HEK293T (cell line): ENCODE results near the gene FLRT3.

ENCODE experiments used
- CTCF ChIA-PET: fragments of 350-600 bp; formaldehyde crosslinking; extraction: SDS; loops from one replicate; lab custom pipeline; 2021; ENCODE audit warnings: antibody characterized with exemption, inconsistent platforms; lab: Yijun Ruan, JAX
- POLR2A ChIA-PET: fragments of 350-600 bp; formaldehyde crosslinking; extraction: SDS; loops from one replicate; lab custom pipeline; 2020; ENCODE audit warnings: antibody characterized with exemption, inconsistent platforms; lab: Yijun Ruan, JAX
- DNase-seq: peaks from one replicate; pipeline ENCODE4 v3.0.0; 2012; ENCODE audit warnings: mixed read lengths; ENCODE audit errors: extremely low spot score
- ARNT ChIP-seq: fragments of 450-650 bp; IDR thresholded peaks from 2 replicates; pipeline ENCODE4 v1.6.1; 2017; ENCODE audit warnings: mild to moderate bottlenecking
- BHLHE40 ChIP-seq: fragments of 450-650 bp; IDR thresholded peaks from 2 replicates; pipeline ENCODE4 v1.6.1; 2016; ENCODE audit warnings: mild to moderate bottlenecking, moderate library complexity, borderline replicate concordance
- CTBP1 ChIP-seq: fragments of 450-650 bp; IDR thresholded peaks from 2 replicates; pipeline ENCODE4 v1.6.1; 2016; ENCODE audit warnings: borderline replicate concordance
- ELF4 ChIP-seq: fragments of 450-650 bp; IDR thresholded peaks from 2 replicates; pipeline ENCODE4 v1.6.1; 2017; ENCODE audit warnings: antibody characterized with exemption
- FOXA1 ChIP-seq: fragments of 450-650 bp; IDR thresholded peaks from 2 replicates; pipeline ENCODE4 v1.6.1; 2016; ENCODE audit warnings: mild to moderate bottlenecking
- FOXK2 ChIP-seq: fragments of 450-650 bp; IDR thresholded peaks from 2 replicates; pipeline ENCODE4 v1.6.1; 2016; ENCODE audit warnings: mild to moderate bottlenecking
- FOXM1 ChIP-seq: fragments of 450-650 bp; IDR thresholded peaks from 2 replicates; pipeline ENCODE4 v1.6.1; 2017; ENCODE audit warnings: mild to moderate bottlenecking, borderline replicate concordance
- HDGF ChIP-seq: fragments of 450-650 bp; IDR thresholded peaks from 2 replicates; pipeline ENCODE4 v1.6.1; 2017; ENCODE audit warnings: antibody characterized with exemption, borderline replicate concordance
- L3MBTL2 ChIP-seq: fragments of 450-650 bp; conservative IDR thresholded peaks from 2 replicates; pipeline ENCODE4 v1.6.1; 2016; ENCODE audit warnings: mild to moderate bottlenecking
- LEF1 ChIP-seq: fragments of 450-650 bp; IDR thresholded peaks from 2 replicates; pipeline ENCODE4 v1.6.1; 2017; ENCODE audit warnings: mild to moderate bottlenecking, borderline replicate concordance
- NFRKB ChIP-seq: fragments of 450-650 bp; IDR thresholded peaks from 2 replicates; pipeline ENCODE4 v1.6.1; 2016; ENCODE audit warnings: mild to moderate bottlenecking, moderate library complexity
- PKNOX1 ChIP-seq: fragments of 450-650 bp; IDR thresholded peaks from 2 replicates; pipeline ENCODE4 v1.6.1; 2016
- SP1 ChIP-seq: fragments of 450-650 bp; IDR thresholded peaks from 2 replicates; pipeline ENCODE4 v1.6.1; 2017
- SUZ12 ChIP-seq: fragments of 450-650 bp; IDR thresholded peaks from 2 replicates; pipeline ENCODE4 v1.6.1; 2016; ENCODE audit warnings: mild to moderate bottlenecking
- TARDBP ChIP-seq: fragments of 450-650 bp; IDR thresholded peaks from 2 replicates; pipeline ENCODE4 v1.6.1; 2016
- ZNF384 ChIP-seq: fragments of 450-650 bp; IDR thresholded peaks from 2 replicates; pipeline ENCODE4 v1.6.1; 2016

The FLRT3 gene

DNA sequence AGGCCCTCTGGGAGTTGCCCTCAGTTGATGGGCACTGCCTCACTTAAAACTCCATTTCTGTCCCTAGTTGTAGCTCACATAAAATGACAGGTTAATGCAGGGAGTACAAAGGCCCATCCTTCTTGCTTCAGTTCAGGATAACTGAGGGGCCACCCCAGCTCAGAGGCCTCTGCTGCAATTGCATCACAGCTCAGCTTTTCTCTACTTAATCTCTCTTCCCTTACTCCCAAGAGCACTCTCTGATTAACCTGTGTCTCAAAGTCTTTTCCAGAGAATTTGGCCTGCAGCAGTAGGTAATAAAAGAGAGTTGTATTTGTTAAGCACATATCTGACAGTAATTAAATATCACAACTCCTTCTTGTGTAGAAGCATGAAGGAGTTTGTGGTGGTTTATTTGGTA lies 40.9 kb upstream of the FLRT3 start:
- ChIA-PET POLR2A (no interaction called here), CTCF (no interaction called here)
- TF ChIP-seq LEF1, result no peak
- no peak for TF ChIP-seq PKNOX1
- TF ChIP-seq BHLHE40, result no peak
- no peak for TF ChIP-seq ELF4
- TF ChIP-seq ZNF384, result no peak
- TF ChIP-seq SP1, result no peak
- TF ChIP-seq ARNT, result no peak
- no peak for TF ChIP-seq NFRKB
- TF ChIP-seq SUZ12, result no peak
- no peak for TF ChIP-seq FOXM1
- no peak for TF ChIP-seq L3MBTL2
- no peak for TF ChIP-seq TARDBP
- no peak for TF ChIP-seq FOXA1
- no peak for TF ChIP-seq HDGF
- no peak for TF ChIP-seq CTBP1
- no peak for TF ChIP-seq FOXK2
- DNase-seq, result no peak

- POLR2A ChIA-PET, result no interaction called here
- CTCF ChIA-PET, result no interaction called here
- TF ChIP-seq LEF1 (no peak), L3MBTL2 (no peak), CTBP1 (no peak), ARNT (no peak), TARDBP (no peak), SUZ12 (no peak), NFRKB (no peak), HDGF (no peak), ELF4 (no peak), FOXA1 (no peak), FOXK2 (no peak), FOXM1 (no peak), ZNF384 (no peak), PKNOX1 (no peak), BHLHE40 (no peak), SP1 (no peak)
- no peak for DNase-seq
Measured at GRCh38 chr20:14375416-14375985, 38.1 kb upstream of the FLRT3 start.

DNA sequence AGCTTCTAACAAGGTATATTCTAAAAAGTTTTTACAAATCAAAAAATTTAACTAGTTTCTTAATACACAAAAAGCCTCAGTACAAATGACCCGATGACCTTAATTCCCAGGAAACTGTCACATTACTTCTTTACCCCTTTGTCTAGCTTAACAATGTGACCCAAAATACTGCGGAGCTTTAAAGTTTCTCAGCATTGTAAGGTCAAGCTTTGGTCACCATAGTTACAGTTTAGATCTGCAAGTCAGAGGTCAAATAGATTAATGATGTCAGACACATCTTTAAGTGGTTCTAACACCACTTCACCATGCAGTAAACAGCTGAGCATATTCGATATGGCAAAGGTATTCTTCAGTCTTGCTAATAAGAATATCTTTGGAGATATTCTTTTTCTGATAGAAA lies 36.8 kb upstream of the FLRT3 start:
- ChIA-PET CTCF (no interaction called here), POLR2A (no interaction called here)
- no peak for DNase-seq
- TF ChIP-seq CTBP1, result no peak
- TF ChIP-seq ARNT, result no peak
- TF ChIP-seq L3MBTL2, result no peak
- no peak for TF ChIP-seq NFRKB
- TF ChIP-seq SP1, result no peak
- TF ChIP-seq FOXA1, result no peak
- no peak for TF ChIP-seq ZNF384

DNA sequence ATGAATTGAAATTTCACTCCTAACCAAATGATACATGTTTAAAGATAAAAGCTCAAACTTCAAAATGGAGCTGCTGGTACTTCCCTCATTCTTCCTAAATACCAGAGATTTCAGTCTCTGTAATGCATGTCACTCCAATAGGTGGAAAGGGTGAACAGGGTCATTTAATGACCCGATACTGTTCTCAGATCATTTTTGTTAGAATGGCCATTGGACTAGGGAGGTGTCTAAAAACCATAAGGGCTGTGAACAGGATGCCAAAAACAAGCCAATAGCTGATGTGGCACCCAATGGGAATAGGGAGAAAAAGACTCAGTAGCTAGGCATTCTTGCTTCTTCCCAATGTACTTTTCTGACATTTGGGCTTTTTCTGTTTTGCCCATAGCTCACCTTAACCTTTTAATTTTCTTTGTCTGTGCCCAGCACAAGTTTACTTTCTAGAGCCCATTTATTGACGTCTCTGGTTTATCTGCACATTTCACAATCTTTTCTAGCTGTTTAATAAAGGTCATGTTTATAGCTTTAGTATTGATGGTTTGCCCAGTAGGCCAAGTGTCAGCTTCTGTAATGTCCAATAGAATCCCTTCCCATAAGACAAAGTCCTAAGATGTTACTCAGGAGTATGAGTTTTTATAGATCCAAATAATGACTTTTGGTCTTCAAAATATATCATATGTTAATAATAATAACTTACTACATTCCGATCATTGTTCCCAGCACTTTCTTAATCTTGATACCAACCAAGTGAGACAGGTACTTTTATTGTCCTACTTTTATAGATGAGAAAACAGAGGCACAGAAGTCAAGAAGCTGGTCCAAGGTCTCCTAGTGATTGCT lies 24.3 kb upstream of the FLRT3 start:
- DNase-seq, result no peak
- TF ChIP-seq NFRKB (no peak), CTBP1 (no peak), FOXA1 (no peak), ELF4 (no peak), PKNOX1 (no peak), BHLHE40 (no peak), ARNT (no peak)
- ChIA-PET CTCF (no interaction called here), POLR2A (no interaction called here)

DNA sequence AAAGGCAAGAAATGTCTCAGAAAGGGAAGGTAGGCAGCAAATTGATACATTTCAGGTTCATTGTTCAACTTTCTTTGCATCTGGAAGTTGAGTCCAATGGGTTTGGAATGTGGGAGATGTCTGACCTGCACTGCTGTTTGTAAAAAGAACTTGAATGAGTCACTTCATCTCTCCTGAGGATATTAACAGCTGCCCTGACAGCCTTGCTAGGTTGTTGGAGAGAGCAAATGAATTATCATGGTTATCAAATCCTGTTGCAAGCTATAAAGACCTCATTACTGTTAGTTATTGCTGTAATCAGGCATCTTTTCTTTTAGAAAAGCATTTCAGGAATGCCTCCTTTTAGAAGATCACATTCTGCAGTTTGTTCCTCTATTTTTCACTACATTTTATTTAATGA lies 23.0 kb upstream of the FLRT3 start:
- CTCF ChIA-PET, result no interaction called here

GRCh38 chr20:14355791-14356190 lies 18.4 kb upstream of the FLRT3 start:
- ChIA-PET POLR2A (no interaction called here), CTCF (no interaction called here)
- no peak for DNase-seq
- no peak for TF ChIP-seq SP1
- TF ChIP-seq TARDBP, result no peak
- TF ChIP-seq CTBP1, result no peak
- no peak for TF ChIP-seq ARNT
- TF ChIP-seq L3MBTL2, result no peak
- no peak for TF ChIP-seq LEF1
- TF ChIP-seq NFRKB, result no peak
- no peak for TF ChIP-seq FOXA1
- TF ChIP-seq BHLHE40, result no peak
- no peak for TF ChIP-seq HDGF
- TF ChIP-seq ZNF384, result no peak

More for the DNA sequence above, 23.0 kb upstream of the FLRT3 start:
- TF ChIP-seq L3MBTL2, result no peak
- no peak for DNase-seq
- POLR2A ChIA-PET, result no interaction called here

DNA sequence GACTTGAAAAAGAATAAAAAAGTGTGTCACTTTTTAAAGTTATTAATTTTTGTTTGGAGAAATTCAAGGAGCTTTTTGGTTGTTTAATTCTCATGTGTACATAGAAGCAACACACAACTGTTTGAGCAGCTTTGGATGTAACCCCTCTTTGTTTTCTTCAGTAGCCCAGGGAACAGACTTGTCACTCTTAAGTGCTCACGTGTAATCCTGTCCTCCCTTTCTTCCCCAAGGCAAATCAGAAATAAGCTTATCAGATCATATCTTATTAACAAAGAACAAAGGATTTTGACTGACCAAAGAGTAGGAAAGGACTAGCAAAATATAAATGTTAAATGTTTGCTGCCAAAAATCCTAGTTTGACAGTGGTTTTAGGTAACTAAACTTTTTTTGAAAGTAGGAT lies 7.3 kb upstream of the FLRT3 start:
- ChIA-PET CTCF (no interaction called here), POLR2A (no interaction called here)
- TF ChIP-seq FOXK2 (no peak), LEF1 (no peak), ZNF384 (no peak), ARNT (no peak), L3MBTL2 (no peak)
- DNase-seq, result no peak
